ENCODE measurements around the gene DLGAP1. TPM values are rescaled to one million over a fixed set of nuclear protein-coding genes. Genes with fewer than 3 reads are reported as not detected.
A peak's percentile ranks its signal among the peaks of the same experiment; 100 is the strongest.

The DLGAP1 gene
- total RNA-seq, 1 donor from 2014 or later = 18.5 TPM

- Histone ChIP-seq H3K4me2 (no peak overlapping the region), H3K9ac (no peak overlapping the region), H3F3A (ENCODE audit: low read depth) (peaks cover 4% of the 10 kb centered on the region), H3K36me3 (peaks cover 8% of the 10 kb centered on the region), H2AFZ (replicated peaks) (no peak overlapping the region), H3K27ac (no peak overlapping the region), H3K27me3 (no peaks in the 10 kb centered on the region), H3K4me1 (peaks cover 16% of the 10 kb centered on the region), H4K20me1 (ENCODE audit: low read depth) (no peaks in the 10 kb centered on the region), H3K4me3 (no peak overlapping the region), H3K79me2 (ENCODE audit: low read depth) (no peaks in the 10 kb centered on the region), H3K9me3 (ENCODE audit: low read depth) (no peaks in the 10 kb centered on the region)
- no peak for DNase-seq (ENCODE audit: low spot score)
- Mint-ChIP-seq H3K4me1 (no peaks in the 10 kb centered on the region), H3K27me3 (ENCODE audit: insufficient read depth, low read depth) (no peaks in the 10 kb centered on the region), H3K27ac (peak overlapping the region; percentile 55), H3K36me3 (no peaks in the 10 kb centered on the region), H3K9me3 (peaks cover 6% of the 10 kb centered on the region), H3K4me3 (no peak overlapping the region)
- TF ChIP-seq EZH2 (IDR thresholded peaks at IDR 0.05) (no peak), EZH2phosphoT487 (IDR thresholded peaks at IDR 0.05) (no peak), CTCF (IDR thresholded peaks at IDR 0.05) (no peak)
These were observed 311.5 kb downstream of the DLGAP1 start for GRCh38 chr18:4143585-4143984.

- H3K4me3 ChIP-seq = no peak overlapping the region
- no peaks in the 10 kb centered on the region for H3K79me2 ChIP-seq (ENCODE audit: low read depth)
- TF ChIP-seq EZH2phosphoT487 (IDR thresholded peaks at IDR 0.05) (no peak), CTCF (IDR thresholded peaks at IDR 0.05) (no peak), EZH2 (IDR thresholded peaks at IDR 0.05) (no peak)
- no peaks in the 10 kb centered on the region for H3F3A ChIP-seq (ENCODE audit: low read depth)
- no peak overlapping the region for H3K4me2 ChIP-seq
- peaks cover 8% of the 10 kb centered on the region for H3K36me3 ChIP-seq
- peaks cover 6% of the 10 kb centered on the region for H3K9me3 Mint-ChIP-seq
- H4K20me1 ChIP-seq (ENCODE audit: low read depth) = no peaks in the 10 kb centered on the region
- no peaks in the 10 kb centered on the region for H3K27me3 Mint-ChIP-seq (ENCODE audit: insufficient read depth, low read depth)
- H3K27ac Mint-ChIP-seq = no peak overlapping the region
- no peaks in the 10 kb centered on the region for H3K4me1 Mint-ChIP-seq
- H3K9me3 ChIP-seq (ENCODE audit: low read depth) = no peaks in the 10 kb centered on the region
- no peak overlapping the region for H3K9ac ChIP-seq
- no peak overlapping the region for H2AFZ ChIP-seq (replicated peaks)
- no peaks in the 10 kb centered on the region for H3K27me3 ChIP-seq
- no peak for DNase-seq (ENCODE audit: low spot score)
- no peak overlapping the region for H3K4me3 Mint-ChIP-seq
- H3K27ac ChIP-seq = no peak overlapping the region
- H3K36me3 Mint-ChIP-seq = no peaks in the 10 kb centered on the region
- H3K4me1 ChIP-seq = peaks cover 10% of the 10 kb centered on the region
These were observed 312.2 kb downstream of the DLGAP1 start for GRCh38 chr18:4142876-4143275.

GRCh38 chr18:4134700-4135099 is 320.4 kb downstream of the DLGAP1 start:
- peak overlapping the region; percentile 84 for H3K27ac ChIP-seq
- H3F3A ChIP-seq (ENCODE audit: low read depth) = peaks cover 38% of the 10 kb centered on the region
- H4K20me1 ChIP-seq (ENCODE audit: low read depth) = no peaks in the 10 kb centered on the region
- peaks cover 50% of the 10 kb centered on the region for H3K4me1 ChIP-seq
- peaks cover 10% of the 10 kb centered on the region for H3K4me1 Mint-ChIP-seq
- H3K9me3 ChIP-seq (ENCODE audit: low read depth) = no peaks in the 10 kb centered on the region
- no peaks in the 10 kb centered on the region for H3K27me3 ChIP-seq
- no peaks in the 10 kb centered on the region for H3K36me3 Mint-ChIP-seq
- DNase-seq (ENCODE audit: low spot score) = peak; percentile 45
- H3K4me3 Mint-ChIP-seq = no peak overlapping the region
- H3K27ac Mint-ChIP-seq = no peak overlapping the region
- H3K4me2 ChIP-seq = peak overlapping the region; percentile 74
- H3K79me2 ChIP-seq (ENCODE audit: low read depth) = peaks cover 24% of the 10 kb centered on the region
- no peaks in the 10 kb centered on the region for H3K36me3 ChIP-seq
- peaks cover 4% of the 10 kb centered on the region for H3K27me3 Mint-ChIP-seq (ENCODE audit: insufficient read depth, low read depth)
- peak overlapping the region; percentile 27 for H2AFZ ChIP-seq (replicated peaks)
- no peak overlapping the region for H3K9ac ChIP-seq
- H3K4me3 ChIP-seq = peak overlapping the region; percentile 25
- TF ChIP-seq EZH2 (IDR thresholded peaks at IDR 0.05) = no peak
- no peak for TF ChIP-seq EZH2phosphoT487 (IDR thresholded peaks at IDR 0.05)
- no peak for TF ChIP-seq CTCF (IDR thresholded peaks at IDR 0.05)
- H3K9me3 Mint-ChIP-seq = no peaks in the 10 kb centered on the region
